H1 (cell line): Measurements from ENCODE around the gene ANKRD34B. TPM values are rescaled to one million over a fixed set of nuclear protein-coding genes. Genes with fewer than 3 reads are reported as not detected.

Source experiments
- CTCF ChIA-PET: fragments of 300-600 bp; sonication (Branson Sonifier 250); formaldehyde crosslinking; loops from one replicate; lab custom pipeline; 2021; ENCODE audit not compliant: partially characterized antibody; lab: Charles Lee
- POLR2A ChIA-PET: fragments of 300-600 bp; sonication (Branson Sonifier 250); formaldehyde crosslinking; loops from one replicate; lab custom pipeline; 2021; ENCODE audit warnings: inconsistent platforms; ENCODE audit not compliant: partially characterized antibody; lab: Charles Lee
- DNase-seq, 2 experiments: peaks; one replicate each; pipeline versions ENCODE4 v3.0.0 to v3.0.0-alpha.2; 2010 to 2022; ENCODE audit warnings: low spot score in 2 of 2, low read depth in 1 of 2, mixed read lengths in 1 of 2
- FAIRE-seq: peaks from 2 replicates; lab custom pipeline; 2011; peaks lifted over from hg19 to GRCh38; lab: Jason Lieb, UNC
- H2AFZ ChIP-seq: 2 replicates; pipeline ENCODE4 v1.8.1; 2012; ENCODE audit warnings: low read length, inconsistent platforms
- H2AK5ac ChIP-seq: 2 replicates; pipeline ENCODE4 v1.6.1; 2013; ENCODE audit warnings: low read depth, low read length
- H2BK120ac ChIP-seq: replicated peaks from 2 replicates; pipeline ENCODE3; 2013; ENCODE audit warnings: low read depth, low read length, inconsistent platforms
- H2BK12ac ChIP-seq: 2 replicates; pipeline ENCODE4 v1.6.1; 2013; ENCODE audit warnings: low read depth, low read length
- H2BK15ac ChIP-seq: 2 replicates; pipeline ENCODE4 v1.6.1; 2013; ENCODE audit warnings: low read length
- H2BK20ac ChIP-seq: 2 replicates; pipeline ENCODE4 v1.6.1; 2013; ENCODE audit warnings: low read length
- H2BK5ac ChIP-seq: 2 replicates; pipeline ENCODE4 v1.6.1; 2013; ENCODE audit warnings: low read depth, low read length
- H3K14ac ChIP-seq: 2 replicates; pipeline ENCODE4 v1.6.1; 2013; ENCODE audit warnings: inconsistent platforms; ENCODE audit not compliant: insufficient read length
- H3K18ac ChIP-seq: 2 replicates; pipeline ENCODE4 v1.6.1; 2013; ENCODE audit warnings: low read length; ENCODE audit errors: extremely low read depth
- H3K23ac ChIP-seq: 2 replicates; pipeline ENCODE4 v1.6.1; 2013; ENCODE audit warnings: inconsistent platforms; ENCODE audit not compliant: insufficient read length
- H3K23me2 ChIP-seq: 2 replicates; pipeline ENCODE4 v1.6.1; 2013; ENCODE audit warnings: low read depth, low read length
- H3K27ac ChIP-seq: 2 replicates; pipeline ENCODE4 v1.6.1; 2011; ENCODE audit warnings: low read depth, low read length, inconsistent platforms
- H3K27me3 ChIP-seq, 4 experiments: replicated peaks in 1 of 4; 1 replicate in 1 of 4; 2 replicates in 3 of 4; pipeline versions ENCODE4 v1.6.1 to v1.8.1; 2011 to 2013; ENCODE audit warnings: low read length in 3 of 4, mild to moderate bottlenecking in 3 of 4, inconsistent platforms in 2 of 4, mixed read lengths in 2 of 4, moderate library complexity in 1 of 4; ENCODE audit not compliant: control insufficient read depth in 3 of 4, insufficient read depth in 3 of 4; ENCODE audit errors: extremely low read depth in 1 of 4
- H3K36me3 ChIP-seq, 4 experiments: 2 replicates each; pipeline versions ENCODE4 v1.6.1 to v1.8.1; 2011 to 2013; ENCODE audit warnings: mild to moderate bottlenecking in 4 of 4, low read length in 3 of 4, moderate library complexity in 2 of 4, control low read depth in 1 of 4, inconsistent platforms in 1 of 4; ENCODE audit not compliant: insufficient read depth in 4 of 4, control insufficient read depth in 2 of 4
- H3K4ac ChIP-seq: replicated peaks from 2 replicates; pipeline ENCODE3; 2013; ENCODE audit warnings: low read length, low read depth, mixed read lengths, inconsistent platforms; ENCODE audit not compliant: insufficient read length
- H3K4me1 ChIP-seq, 4 experiments: replicated peaks in 1 of 4; 1 replicate in 1 of 4; 2 replicates in 3 of 4; pipeline versions ENCODE4 v1.6.1 to v1.8.1; 2011 to 2013; ENCODE audit warnings: low read length in 3 of 4, inconsistent platforms in 2 of 4, mixed read lengths in 1 of 4; ENCODE audit not compliant: insufficient read depth in 4 of 4, control insufficient read depth in 3 of 4
- H3K4me2 ChIP-seq, 2 experiments: 2 replicates each; pipeline versions ENCODE4 v1.6.1 to v1.8.1; 2011 to 2013; ENCODE audit warnings: low read depth in 2 of 2, low read length in 2 of 2, control low read depth in 1 of 2, inconsistent platforms in 1 of 2, mild to moderate bottlenecking in 1 of 2; ENCODE audit not compliant: insufficient read depth in 1 of 2
- H3K4me3 ChIP-seq, 4 experiments: fragments of 200-600, 300-600 bp in 1 of 4; sonication (generic), shearing (Covaris generic), sonication (Bioruptor Twin) in 1 of 4; 2 replicates each; pipeline versions ENCODE4 v1.5.1 to v1.8.1; 2011 to 2016; ENCODE audit warnings: low read length in 4 of 4, low read depth in 3 of 4, control low read depth in 2 of 4, inconsistent platforms in 2 of 4, mild to moderate bottlenecking in 2 of 4, mixed read lengths in 1 of 4, moderate library complexity in 1 of 4; ENCODE audit not compliant: insufficient read depth in 2 of 4; ENCODE audit errors: extremely low read depth in 1 of 4
- H3K56ac ChIP-seq: replicated peaks from 2 replicates; pipeline ENCODE3; 2013; ENCODE audit warnings: low read depth, mild to moderate bottlenecking, mixed read lengths, low read length, inconsistent platforms; ENCODE audit not compliant: insufficient read length
- H3K79me1 ChIP-seq: 2 replicates; pipeline ENCODE4 v1.6.1; 2013; ENCODE audit warnings: low read depth, low read length, control low read depth
- H3K79me2 ChIP-seq, 2 experiments: 2 replicates each; pipeline versions ENCODE4 v1.6.1 to v1.8.1; 2012 to 2013; ENCODE audit warnings: low read length in 2 of 2, mild to moderate bottlenecking in 2 of 2, inconsistent platforms in 1 of 2; ENCODE audit not compliant: insufficient read depth in 2 of 2, control insufficient read depth in 1 of 2
- H3K9ac ChIP-seq, 4 experiments: replicated peaks in 1 of 4; 1 replicate in 1 of 4; 2 replicates in 3 of 4; pipeline versions ENCODE4 v1.6.1 to v1.8.1; 2011 to 2013; ENCODE audit warnings: low read depth in 3 of 4, low read length in 3 of 4, control low read depth in 2 of 4, mild to moderate bottlenecking in 2 of 4, moderate library complexity in 2 of 4, inconsistent platforms in 1 of 4; ENCODE audit errors: extremely low read depth in 1 of 4
- H3K9me3 ChIP-seq, 2 experiments: 2 replicates each; pipeline versions ENCODE4 v1.6.1 to v1.8.1; 2012 to 2013; ENCODE audit warnings: mild to moderate bottlenecking in 2 of 2, moderate library complexity in 2 of 2, control low read depth in 1 of 2, inconsistent platforms in 1 of 2, low read depth in 1 of 2, low read length in 1 of 2, mixed read lengths in 1 of 2; ENCODE audit not compliant: insufficient read depth in 2 of 2
- H4K20me1 ChIP-seq, 2 experiments: replicated peaks in 1 of 2; 2 replicates each; pipeline versions ENCODE3 to v1.8.1; 2011 to 2013; ENCODE audit warnings: inconsistent platforms in 2 of 2, low read length in 2 of 2, mild to moderate bottlenecking in 1 of 2; ENCODE audit not compliant: insufficient read depth in 2 of 2, control insufficient read depth in 1 of 2
- H4K5ac ChIP-seq: 2 replicates; pipeline ENCODE4 v1.6.1; 2013; ENCODE audit warnings: low read length, low read depth, mixed read lengths, inconsistent platforms; ENCODE audit not compliant: insufficient read length
- H4K8ac ChIP-seq: 2 replicates; pipeline ENCODE4 v1.8.0; 2013; ENCODE audit warnings: mild to moderate bottlenecking, moderate library complexity, low read length, inconsistent platforms; ENCODE audit not compliant: insufficient read depth; ENCODE audit errors: extremely low read depth
- H4K91ac ChIP-seq: replicated peaks from 2 replicates; pipeline ENCODE3; 2013; ENCODE audit warnings: low read length, mixed read lengths, inconsistent platforms; ENCODE audit not compliant: insufficient read length
- BACH1 ChIP-seq: IDR thresholded peaks from 2 replicates; pipeline ENCODE4 v1.6.1; 2012; ENCODE audit warnings: low read length, improper control_type of control experiment
- CBX5 ChIP-seq: fragments of 300-800, 300-1000 bp; sonication (generic); IDR thresholded peaks from 2 replicates; pipeline ENCODE4 v1.7.1; 2016; ENCODE audit warnings: antibody characterized with exemption, low read length, low read depth
- HDAC2 ChIP-seq, 2 experiments: fragments of 300-600 bp in 1 of 2; sonication (generic) in 1 of 2; IDR thresholded peaks; 2 replicates each; pipeline ENCODE4 v1.6.1; 2011 to 2012; ENCODE audit warnings: low read depth in 2 of 2, low read length in 2 of 2, mild to moderate bottlenecking in 2 of 2, moderate library complexity in 2 of 2, borderline replicate concordance in 1 of 2, inconsistent platforms in 1 of 2
- JUND ChIP-seq: IDR thresholded peaks from 2 replicates; pipeline ENCODE4 v1.6.1; 2011; ENCODE audit warnings: mild to moderate bottlenecking, improper control_type of control experiment, low read length
- POLR2AphosphoS5 ChIP-seq: IDR thresholded peaks from 2 replicates; pipeline ENCODE4 v1.6.1; 2011; ENCODE audit warnings: low read depth, low read length
- RFX5 ChIP-seq: IDR thresholded peaks from 2 replicates; pipeline ENCODE4 v1.6.1; 2011; ENCODE audit warnings: low read depth, low read length, improper control_type of control experiment, borderline replicate concordance
- SIX5 ChIP-seq: IDR thresholded peaks from 2 replicates; pipeline ENCODE4 v1.6.1; 2011; ENCODE audit warnings: mild to moderate bottlenecking, low read depth, low read length
- SP4 ChIP-seq: IDR thresholded peaks from 2 replicates; pipeline ENCODE4 v1.6.1; 2012; ENCODE audit warnings: low read length, inconsistent platforms
- TAF7 ChIP-seq: optimal IDR thresholded peaks from 2 replicates; pipeline ENCODE3; 2011; ENCODE audit warnings: low read depth, mild to moderate bottlenecking, inconsistent platforms, low read length, moderate library complexity, borderline replicate concordance
- TBP ChIP-seq: IDR thresholded peaks from 2 replicates; pipeline ENCODE4 v1.6.1; 2011; ENCODE audit warnings: low read depth, low read length, improper control_type of control experiment
- ZNF274 ChIP-seq: IDR thresholded peaks from 2 replicates; pipeline ENCODE4 v1.7.0; 2012; ENCODE audit warnings: low read length, borderline replicate concordance; ENCODE audit errors: extremely low read depth
- WGBS, 2 experiments: shearing (Covaris generic) in 1 of 2; methylation state at CpG; one replicate each; pipeline versions ENCODE4 v1.1.6 to v1.1.7; 2013 to 2015; ENCODE audit warnings: low lambda C conversion rate in 2 of 2, mixed read lengths in 2 of 2, inconsistent platforms in 1 of 2, low coverage in 1 of 2, missing lambda C conversion rate in 1 of 2; ENCODE audit not compliant: insufficient replicate concordance in 2 of 2, insufficient coverage in 1 of 2, insufficient read length in 1 of 2; ENCODE audit errors: extremely low coverage in 1 of 2, missing lambda C conversion rate in 1 of 2; 5-methylcytosine and 5-hydroxymethylcytosine counted together
- polyA plus RNA-seq, 7 experiments: library from polyadenylated mRNA; depleted of rRNA in 3 of 7; stranded (reverse) in 5 of 7; unstranded in 2 of 7; fragments of >200 nt in 5 of 7; fragments of 200-250 nt in 2 of 7; gene quantifications; 1 replicate in 5 of 7; 2 replicates in 1 of 7; 4 replicates in 1 of 7; pipeline versions ENCODE4 v1.2.1 to v1.2.3, GENCODE V29; 2011 to 2013; ENCODE audit warnings: missing spikeins in 2 of 7, mixed read lengths in 2 of 7
- total RNA-seq: library from RNA; stranded (reverse); fragmentation: NEBNext Ultra II Directional; extraction: Animal tissue kit (Norgen Biotek cat#: 25700); gene quantifications from 2 replicates; pipeline ENCODE4 v1.2.1, GENCODE V29; 2021

The ANKRD34B gene
- total and polyA plus RNA-seq, 2 of the 8 experiments (the other 6 are each of a cell fraction or from before 2014, with no cell fraction given): 1.5 to 6.3 TPM

GRCh38 chr5:80618438-80618837, 48.4 kb upstream of the ANKRD34B start:
- H3K14ac ChIP-seq: no peak overlapping the region
- no peak overlapping the region for H2BK12ac ChIP-seq
- no peaks in the 10 kb centered on the region for H3K9me3 ChIP-seq
- no peaks in the 10 kb centered on the region for H3K79me2 ChIP-seq
- no peak overlapping the region for H2BK5ac ChIP-seq
- no peak overlapping the region for H3K56ac ChIP-seq
- H3K27ac ChIP-seq: no peak overlapping the region
- H3K4ac ChIP-seq: no peak overlapping the region
- no peak overlapping the region for H3K18ac ChIP-seq
- no peak overlapping the region for H2AK5ac ChIP-seq
- 84% methylated on average over 4 of the region's 4 CpGs; no CpG with 5 or more reads in 1 of the 2 experiments for WGBS, 2 experiments
- no peak overlapping the region for H4K91ac ChIP-seq
- no peaks in the 10 kb centered on the region for H3K27me3 ChIP-seq
- H3K9ac ChIP-seq: no peak overlapping the region
- H3K23me2 ChIP-seq: no peaks in the 10 kb centered on the region
- POLR2A ChIA-PET: interaction anchor here (2.4 kb wide), 1 partner anchor 10 kb away, joined by 6 read pairs; no protein-coding TSS in a partner anchor
- no peak overlapping the region for H3K4me3 ChIP-seq
- H3K4me2 ChIP-seq: no peak overlapping the region
- H2BK120ac ChIP-seq: no peak overlapping the region
- H3K79me1 ChIP-seq: no peaks in the 10 kb centered on the region
- H2BK15ac ChIP-seq: no peak overlapping the region
- CTCF ChIA-PET: interaction anchor here (0.6 to 1.2 kb wide), 3 partner anchors 137 to 844 kb away, joined by 3 read pairs; no protein-coding TSS in a partner anchor
- no peak for FAIRE-seq
- H4K5ac ChIP-seq: no peak overlapping the region
- H2AFZ ChIP-seq: no peak overlapping the region
- H4K20me1 ChIP-seq: no peaks in the 10 kb centered on the region
- H3K4me1 ChIP-seq: no peaks in the 10 kb centered on the region
- no peak overlapping the region for H4K8ac ChIP-seq
- no peak overlapping the region for H3K23ac ChIP-seq
- H3K36me3 ChIP-seq: no peaks in the 10 kb centered on the region
- DNase-seq: no peak
- no peak overlapping the region for H2BK20ac ChIP-seq
- no peak for TF ChIP-seq TBP
- TF ChIP-seq BACH1: no peak
- no peak for TF ChIP-seq SIX5
- TF ChIP-seq ZNF274: no peak
- TF ChIP-seq JUND: no peak
- TF ChIP-seq POLR2AphosphoS5: no peak
- no peak for TF ChIP-seq TAF7
- TF ChIP-seq RFX5: no peak
- TF ChIP-seq HDAC2 (IDR thresholded peaks at IDR 0.05; ENCODE audit: borderline replicate concordance in 1 of 2, low read depth in 2 of 2, low read length in 2 of 2): no peak
- TF ChIP-seq CBX5: no peak
- no peak for TF ChIP-seq SP4
